HG03066 (cell line): ENCODE results near the gene ADAMTS17.

ENCODE experiments used
- ATAC-seq: cut with Tn5 transposase; IDR thresholded peaks from one replicate; pipeline ENCODE4 v1.9.1; 2021; ENCODE audit warnings: low read depth; ENCODE audit not compliant: unreplicated experiment

ADAMTS17 gene

DNA sequence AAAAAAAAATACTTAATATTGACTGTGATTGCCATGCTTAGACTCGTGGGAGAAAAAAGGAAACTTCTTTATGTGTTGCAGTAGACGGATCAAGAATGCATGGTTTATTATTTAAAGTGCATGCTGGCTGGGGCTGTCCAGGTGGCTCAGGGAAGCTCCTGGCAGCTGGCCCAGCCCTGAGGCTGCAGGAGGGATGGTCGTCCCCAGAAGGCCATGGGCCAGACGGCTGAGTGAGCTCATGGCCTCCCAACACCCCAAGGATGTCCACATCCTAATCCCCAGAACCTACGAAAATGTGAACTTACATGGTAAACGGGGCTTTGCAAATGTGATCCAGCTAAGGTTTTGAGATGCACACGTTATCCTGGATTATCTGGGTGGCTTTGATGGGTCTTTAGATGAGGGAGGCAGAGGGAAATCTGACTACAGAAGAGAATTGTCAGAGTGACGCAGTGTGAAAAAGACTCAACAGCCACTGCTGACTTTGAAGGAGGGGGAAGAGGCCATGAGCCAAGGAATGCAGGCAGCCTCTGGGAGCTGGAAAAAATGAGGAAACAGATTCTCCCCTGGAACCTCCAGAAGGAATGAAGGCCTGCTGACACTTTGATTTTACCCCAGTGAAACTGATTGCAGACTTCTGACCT is 29.8 kb downstream of the ADAMTS17 start:
- ATAC-seq: no peak

DNA sequence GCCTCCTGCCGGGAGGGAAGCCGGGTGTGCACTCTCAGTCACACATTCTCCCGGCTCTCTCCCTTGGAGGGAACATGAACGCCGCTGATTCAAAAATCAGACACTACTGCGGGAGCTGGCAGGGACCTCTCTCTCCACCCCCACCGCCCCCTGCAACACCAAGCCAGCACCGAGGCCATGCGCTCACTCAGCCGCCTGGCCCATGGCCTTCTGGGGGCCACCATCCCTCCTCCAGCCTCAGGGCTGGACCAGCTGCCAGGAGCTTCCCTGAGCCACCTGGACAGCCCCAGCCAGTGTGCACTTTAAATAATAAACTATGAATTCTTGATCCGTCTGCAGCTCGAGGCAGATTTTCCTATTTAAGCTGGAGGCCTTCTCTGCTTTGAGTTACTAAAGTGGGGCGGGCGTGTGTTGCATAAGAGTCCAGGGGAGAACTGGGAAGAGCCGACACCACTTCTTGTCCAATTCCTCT is 30.6 kb downstream of the ADAMTS17 start:
- ATAC-seq: no peak

DNA sequence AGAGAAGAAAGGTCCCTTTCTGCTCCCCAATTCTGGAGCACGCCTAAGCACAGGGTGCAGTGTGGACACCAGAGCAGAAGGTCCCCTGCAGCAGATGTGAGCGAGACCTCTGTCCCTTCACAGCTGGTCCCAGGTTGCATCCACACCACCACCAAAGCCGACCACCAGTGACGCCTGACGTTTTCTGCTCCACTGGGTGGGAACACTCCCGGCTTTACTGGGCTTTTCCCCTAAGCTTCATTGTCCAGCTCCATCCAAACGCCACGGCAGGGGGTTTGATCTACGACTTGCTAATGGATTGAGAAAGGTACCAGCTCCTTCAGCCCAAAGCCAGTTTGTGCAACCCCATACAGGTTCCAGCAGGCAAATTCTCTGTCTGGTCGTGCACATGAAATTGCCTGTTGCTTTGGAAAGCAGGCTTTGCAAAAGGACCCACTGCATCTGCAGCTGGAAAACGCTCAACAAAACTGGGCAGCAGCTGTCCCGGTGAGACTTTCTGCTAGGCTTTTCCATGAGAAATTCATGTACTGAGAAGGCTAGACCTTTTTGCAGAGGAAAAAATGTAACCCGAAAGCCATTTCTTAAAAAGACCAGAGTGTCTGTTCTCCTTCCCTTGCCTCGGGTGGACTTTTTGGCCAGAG is 31.1 kb downstream of the ADAMTS17 start:
- ATAC-seq: no peak

DNA sequence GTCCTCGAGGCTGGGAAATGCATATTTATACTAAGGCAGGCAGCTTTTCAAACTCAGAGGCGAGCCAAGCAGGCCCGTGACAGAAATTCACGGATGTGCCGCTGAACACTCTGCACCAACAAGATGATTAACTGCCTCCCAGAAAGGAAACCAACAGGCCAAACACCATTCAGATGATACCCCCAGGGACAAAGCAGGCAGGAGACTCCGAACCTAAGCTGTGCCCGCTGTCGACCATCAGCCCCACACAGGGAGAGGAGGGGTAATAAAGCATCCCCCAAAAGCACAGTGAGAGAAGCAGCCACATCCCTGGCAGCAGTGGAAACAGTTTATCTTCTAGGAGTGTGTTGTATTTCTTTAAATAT is 31.8 kb downstream of the ADAMTS17 start:
- no peak for ATAC-seq

DNA sequence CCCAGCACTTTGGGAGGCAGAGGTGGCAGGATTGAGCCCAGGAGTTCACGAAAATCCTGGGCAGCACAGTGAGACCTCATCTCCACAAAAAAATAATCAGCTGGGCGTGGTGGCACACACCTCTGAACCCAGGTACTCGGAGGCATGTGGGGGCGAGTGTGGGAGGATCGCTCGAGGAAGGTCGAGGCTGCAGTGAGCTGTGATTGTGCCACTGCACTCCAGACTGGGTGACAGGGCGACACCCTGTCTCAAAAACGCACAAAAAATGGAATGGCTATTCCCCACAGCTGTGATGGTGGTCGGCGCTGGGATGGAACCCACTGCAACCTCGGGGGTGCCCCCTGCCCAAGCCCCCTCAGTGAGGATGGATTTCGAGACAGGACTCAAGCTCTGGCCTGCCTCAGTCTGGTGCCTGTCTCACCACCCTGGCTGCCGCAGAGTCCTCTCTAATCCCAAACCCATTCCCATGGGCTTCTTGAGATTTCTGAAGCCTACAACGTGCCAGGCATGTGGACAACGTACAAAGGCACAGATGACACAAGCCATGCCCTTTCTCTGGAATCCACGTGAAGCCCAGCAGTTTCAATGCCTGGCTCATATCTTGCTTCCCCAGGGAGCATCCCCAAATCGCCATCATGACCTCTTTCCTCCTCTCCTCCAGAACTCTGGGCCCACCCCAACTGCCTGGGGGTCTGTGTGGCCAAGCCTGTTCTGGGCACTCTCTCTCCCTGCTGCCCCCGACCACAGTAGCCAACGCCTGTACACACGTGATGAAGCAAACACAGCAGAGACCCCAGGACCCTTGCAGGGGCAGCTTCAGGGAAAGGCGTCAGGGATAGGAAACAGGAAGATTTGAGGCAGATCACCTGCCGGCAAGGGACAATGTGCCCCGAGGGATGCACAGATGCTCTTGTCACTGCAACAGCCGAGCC is 32.4 kb downstream of the ADAMTS17 start:
- no peak for ATAC-seq

DNA sequence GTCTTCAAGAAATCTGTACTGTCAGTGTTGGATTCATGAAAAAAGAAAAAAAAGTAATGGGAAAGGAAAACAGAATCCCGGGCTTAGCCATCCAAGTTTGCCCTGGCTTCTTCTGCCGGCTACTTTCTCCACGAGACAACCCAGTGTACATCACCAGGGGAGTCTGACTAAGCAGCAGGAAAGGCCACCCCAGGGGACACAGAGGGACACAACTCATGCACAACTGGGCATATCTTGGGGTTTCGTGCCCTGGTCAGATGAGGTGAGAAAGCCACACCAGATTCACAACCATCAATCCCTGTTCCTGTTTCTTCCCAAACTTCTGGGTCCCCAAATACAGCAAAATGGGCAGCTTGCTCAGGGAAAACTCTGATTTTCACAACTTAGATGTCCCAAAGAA is 33.2 kb downstream of the ADAMTS17 start:
- ATAC-seq: no peak

DNA sequence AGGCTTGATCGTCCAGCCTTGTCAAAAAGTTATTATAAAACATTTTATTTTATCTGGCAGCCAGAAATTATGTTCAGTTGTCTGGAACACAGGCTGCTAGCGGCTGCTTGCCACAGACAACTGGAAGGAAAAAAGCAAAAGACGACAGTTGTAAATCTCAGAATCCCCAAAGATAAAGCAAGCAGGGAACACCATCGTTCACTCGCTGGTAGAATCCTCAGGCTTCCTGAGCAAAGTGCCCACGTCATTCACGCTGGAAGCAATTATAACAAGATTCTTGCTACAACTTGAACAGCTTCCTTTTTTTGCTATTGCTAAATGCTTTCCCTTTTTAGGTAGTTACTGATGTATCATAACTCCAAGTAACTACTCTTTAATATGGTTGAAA is 33.6 kb downstream of the ADAMTS17 start:
- no peak for ATAC-seq

DNA sequence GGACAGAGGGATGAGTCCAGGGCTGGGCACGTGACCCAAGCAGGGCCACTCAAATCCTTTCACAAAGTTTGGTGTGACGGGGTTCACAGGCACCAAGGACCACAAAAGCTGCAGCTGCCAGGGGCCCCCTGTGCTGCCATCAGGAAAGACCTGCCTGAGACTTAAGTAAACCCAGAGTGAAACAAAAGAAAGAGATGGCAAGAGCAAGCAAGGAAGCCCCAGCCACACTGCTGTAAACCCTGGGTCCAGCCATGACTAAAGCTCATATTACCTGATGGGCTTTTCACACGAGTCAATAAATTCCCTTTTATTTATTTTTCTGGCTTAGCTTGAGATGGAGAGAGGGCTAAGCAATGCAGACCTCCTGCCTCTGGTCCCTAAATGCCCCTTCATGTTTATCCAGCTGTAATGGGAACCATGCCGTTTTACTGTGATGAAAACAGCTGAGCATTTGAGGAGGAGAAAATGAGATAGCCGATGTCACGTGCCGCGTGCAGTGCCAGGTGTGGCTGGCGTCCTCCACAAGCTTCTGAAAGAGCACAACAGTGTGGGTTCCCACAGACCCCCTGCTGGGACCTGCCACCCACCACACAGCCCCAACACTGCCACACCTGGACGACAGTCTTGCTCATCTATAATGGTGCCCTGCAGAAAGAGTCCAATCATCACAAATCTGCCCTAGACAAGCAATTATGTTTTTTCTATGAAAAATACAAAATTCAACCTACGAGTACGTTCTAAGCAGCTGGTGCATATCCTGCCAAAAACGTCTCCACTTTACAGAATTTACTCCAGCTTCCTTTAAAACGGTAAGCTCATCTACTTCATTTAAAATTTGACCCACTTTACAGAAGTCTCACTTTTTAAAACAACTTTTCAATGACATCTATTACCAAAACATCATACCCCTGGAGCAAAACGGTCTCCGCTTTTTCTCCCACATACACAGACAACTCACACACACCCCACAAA is 34.2 kb downstream of the ADAMTS17 start:
- no peak for ATAC-seq

DNA sequence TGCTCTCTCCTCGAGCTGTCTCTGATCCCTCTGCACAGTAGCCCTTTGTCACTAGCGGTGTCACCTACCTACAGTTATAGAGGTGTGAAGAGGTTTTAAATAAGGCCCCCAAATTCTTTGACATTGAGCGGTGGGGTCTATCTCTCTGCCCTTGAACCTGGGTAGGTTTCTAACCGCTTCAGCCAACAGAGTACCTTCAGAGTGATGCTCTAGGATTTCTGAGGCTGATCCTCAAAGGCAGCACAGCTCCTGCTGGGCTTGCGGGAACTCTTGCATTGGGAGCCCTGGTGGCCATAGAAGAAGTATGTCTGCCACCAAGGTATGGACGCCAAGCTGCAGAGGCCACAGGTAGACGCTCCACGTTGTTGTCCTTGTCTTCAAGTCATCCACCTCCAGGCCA is 35.7 kb downstream of the ADAMTS17 start:
- ATAC-seq: no peak

DNA sequence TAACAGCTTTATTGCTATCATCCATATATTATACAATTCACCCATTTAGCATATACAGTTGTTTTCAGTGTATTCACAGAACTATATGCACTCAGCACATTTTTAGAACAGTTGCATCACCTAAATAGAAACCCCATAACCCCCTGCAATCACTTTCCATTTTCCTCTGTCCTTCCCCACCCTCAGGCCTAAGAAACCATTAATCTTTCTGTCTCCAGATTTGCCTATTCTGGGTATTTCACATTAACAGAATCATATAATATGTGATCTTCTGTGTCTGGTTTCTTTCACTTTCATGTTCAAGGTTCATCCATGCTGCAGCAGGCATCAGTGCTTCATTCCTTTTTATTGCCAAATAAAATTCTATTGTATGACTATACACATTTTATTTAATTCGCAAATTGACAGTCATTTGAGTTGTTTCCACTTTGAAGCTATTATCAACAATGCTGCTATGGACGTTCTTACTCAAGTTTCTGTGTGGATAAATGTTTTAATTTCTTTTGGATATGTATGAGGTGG is 39.8 kb downstream of the ADAMTS17 start:
- no peak for ATAC-seq

DNA sequence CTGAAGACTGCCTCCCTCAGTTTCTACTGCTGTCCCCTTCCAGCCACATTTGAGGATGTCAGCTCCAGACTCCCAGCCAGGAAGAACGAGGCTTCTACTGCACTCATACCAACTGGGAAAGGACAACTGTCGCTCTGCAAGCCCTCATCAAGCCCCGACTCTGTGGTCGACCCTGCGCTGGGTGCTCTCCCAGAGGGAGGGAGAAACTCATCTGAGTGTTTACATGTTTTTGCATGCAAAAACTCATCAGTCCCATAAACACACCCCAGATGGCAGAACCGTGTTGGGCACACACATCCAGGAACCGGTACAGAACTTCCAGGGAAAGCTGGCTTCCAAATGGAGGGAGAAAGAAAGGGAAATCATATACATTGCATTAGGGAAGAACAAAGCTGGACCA is 43.5 kb downstream of the ADAMTS17 start:
- no peak for ATAC-seq

DNA sequence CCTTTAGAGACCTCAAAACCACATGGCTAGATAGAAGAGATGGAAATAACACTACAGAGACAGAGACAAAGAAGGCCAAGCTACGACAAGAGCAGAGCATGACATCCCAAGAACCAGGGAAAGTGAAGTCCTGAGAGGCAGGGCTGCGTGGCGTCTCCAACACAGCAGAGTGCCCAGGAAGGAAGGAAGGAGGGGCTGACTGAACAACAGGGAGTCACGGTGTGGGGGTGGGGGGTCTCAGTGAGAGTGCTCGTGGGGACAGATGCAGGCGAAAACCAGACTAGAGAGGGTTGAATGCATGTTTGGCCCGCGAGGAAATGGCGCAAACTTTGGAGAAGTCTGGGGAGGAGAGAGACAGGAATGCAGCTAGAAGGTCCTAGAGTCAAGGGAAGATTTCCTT is 44.0 kb downstream of the ADAMTS17 start:
- ATAC-seq: no peak

DNA sequence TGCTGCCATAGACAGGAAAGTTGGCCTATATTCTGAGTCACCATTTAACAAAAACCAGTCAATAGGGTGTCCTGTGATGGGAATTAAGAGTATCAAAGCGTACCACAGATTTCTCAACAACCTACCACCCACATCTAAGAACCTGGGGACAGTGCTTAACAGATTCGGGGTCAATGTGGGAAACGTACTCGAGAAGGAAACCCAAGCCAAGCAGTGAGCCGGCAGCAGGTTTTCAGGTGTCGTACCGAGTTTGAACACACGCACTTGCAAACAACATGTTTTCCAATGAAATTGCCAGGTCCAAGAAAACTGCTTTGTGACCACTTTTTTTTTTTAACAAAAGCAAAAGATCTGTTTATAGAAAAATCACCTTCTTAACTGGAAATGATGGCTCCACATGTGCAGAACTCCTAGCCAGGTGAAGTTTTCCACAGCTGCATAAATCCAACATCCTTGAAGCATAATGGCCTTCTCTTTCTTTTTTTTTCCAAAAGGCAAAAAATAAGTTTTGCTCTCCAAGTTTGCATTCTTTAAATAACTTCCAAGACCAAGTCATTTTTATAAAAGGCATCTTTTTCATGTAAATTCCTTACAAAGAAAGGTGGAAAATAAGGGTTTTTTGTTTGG is 45.7 kb downstream of the ADAMTS17 start:
- no peak for ATAC-seq

DNA sequence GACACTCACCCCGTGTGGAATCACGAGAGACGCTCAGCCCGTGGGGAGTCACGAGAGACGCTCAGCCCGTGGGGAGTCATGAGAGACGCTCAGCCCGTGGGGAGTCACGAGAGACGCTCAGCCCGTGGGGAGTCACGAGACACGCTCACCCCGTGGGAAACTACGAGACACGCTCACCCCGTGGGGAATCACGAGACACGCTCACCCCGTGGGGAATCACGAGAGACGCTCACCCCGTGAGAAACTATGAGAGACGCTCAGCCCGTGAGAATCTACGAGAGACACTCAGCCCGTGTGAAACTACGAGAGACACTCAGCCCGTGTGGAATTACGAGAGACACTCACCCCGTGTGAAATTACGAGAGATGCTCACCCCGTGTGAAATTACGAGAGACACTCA is 49.8 kb downstream of the ADAMTS17 start:
- ATAC-seq: no peak

DNA sequence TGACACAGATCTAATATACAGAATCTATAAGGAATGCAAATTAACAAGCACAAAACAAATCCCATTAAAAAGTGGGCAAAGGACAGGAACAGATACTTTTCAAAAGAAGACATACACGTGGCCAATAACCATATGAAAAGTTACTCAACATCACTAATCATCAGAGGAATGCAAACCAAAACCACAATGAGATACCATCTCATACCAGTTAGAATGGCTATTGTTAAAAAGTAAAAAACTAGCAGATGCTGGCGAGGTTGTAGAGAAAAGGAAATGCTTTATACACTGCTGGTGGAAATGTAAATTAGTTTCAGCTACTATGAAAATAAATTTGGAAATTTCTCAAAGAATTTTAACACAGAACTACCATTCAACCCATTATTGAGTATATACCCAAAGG is 50.7 kb downstream of the ADAMTS17 start:
- no peak for ATAC-seq

DNA sequence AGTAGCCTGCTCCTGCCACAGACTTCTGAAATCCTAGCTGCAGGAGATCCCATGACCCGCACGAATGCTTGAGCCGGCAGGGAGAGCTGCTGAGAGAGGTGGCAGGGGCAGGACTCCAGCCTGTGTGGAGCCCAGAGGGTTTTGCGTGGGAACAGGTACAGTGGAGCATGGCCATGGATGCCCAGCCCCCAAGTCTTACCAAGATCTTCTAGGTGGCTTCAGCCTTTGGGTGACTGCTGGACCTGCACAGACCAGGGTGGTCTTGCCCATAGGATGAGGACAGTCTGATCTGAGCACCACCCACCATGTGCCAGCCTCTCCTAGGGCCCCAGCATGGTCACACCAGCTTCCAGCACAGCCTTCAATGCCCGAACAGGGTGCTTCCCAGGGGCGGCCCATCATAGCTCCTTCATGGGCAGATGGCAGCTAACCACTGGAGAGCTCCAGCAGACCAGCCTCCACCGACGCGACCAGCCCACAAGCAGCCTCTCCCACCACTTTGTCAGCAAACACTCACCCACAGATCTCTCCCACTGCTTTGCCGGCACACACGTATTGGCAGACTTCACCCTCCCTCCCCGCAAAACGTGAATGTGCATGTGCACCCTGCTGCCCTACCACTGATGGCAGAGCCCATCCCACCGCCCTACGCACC is 56.0 kb downstream of the ADAMTS17 start:
- ATAC-seq: no peak

DNA sequence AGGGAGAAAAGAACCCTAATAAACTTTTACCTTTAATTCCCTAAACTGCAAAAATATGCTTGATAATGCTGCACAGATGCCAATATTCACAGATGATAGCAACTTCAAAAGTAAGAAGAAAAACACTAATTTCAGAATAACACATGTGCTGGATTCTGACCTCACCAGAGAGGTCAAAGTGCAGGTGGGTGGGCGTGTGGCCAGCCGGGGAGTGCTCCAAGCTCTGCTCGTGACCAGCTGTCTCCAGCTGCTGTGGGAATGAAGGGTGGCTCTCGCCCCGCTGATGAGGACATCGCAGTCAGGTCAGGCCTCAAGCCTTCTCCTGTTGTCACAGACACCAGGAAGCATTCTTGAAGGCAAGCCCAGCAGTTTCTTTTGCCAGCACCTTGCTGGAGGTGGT is 57.1 kb downstream of the ADAMTS17 start:
- ATAC-seq: no peak

DNA sequence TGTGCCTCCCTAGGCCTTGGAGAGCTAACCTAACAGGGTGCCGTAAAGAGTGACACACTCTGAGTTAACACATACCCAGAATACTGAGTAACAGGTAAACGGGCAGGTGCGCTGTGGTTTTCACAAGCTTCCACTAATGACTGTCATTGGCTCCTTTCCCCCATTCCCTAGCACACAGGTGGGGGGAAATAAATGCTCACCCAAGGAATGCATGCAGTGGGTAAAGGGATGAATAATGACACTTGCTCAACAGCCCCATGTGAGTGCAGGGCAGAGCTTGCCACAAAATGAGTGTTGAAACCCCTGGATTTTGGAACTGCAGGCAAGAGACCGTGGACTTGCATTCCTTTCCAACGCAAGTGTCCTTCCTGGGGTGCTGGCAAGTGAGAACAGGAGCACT is 57.6 kb downstream of the ADAMTS17 start:
- no peak for ATAC-seq
